Progenitor cell of endocrine pancreas (in vitro differentiated cells): ENCODE results near the gene LDB3. TPM values are rescaled to one million over a fixed set of nuclear protein-coding genes. Genes with fewer than 3 reads are reported as not detected.

Experiments
- DNase-seq: peaks from one replicate; pipeline ENCODE4 v3.0.0; 2021; ENCODE audit warnings: low spot score; ENCODE audit not compliant: unreplicated experiment
- H3K27ac Mint-ChIP-seq: 2 replicates; pipeline ENCODE4 v1.8.0; 2021; ENCODE audit warnings: mild to moderate bottlenecking, moderate library complexity, mixed read lengths
- H3K27me3 Mint-ChIP-seq: 2 replicates; pipeline ENCODE4 v1.8.0; 2021; ENCODE audit warnings: mixed read lengths
- H3K36me3 Mint-ChIP-seq: 2 replicates; pipeline ENCODE4 v1.8.0; 2022; ENCODE audit warnings: mixed read lengths; ENCODE audit not compliant: insufficient read depth
- H3K4me1 Mint-ChIP-seq: 2 replicates; pipeline ENCODE4 v1.8.0; 2021; ENCODE audit warnings: low read depth, mixed read lengths
- H3K4me3 Mint-ChIP-seq: 2 replicates; pipeline ENCODE4 v1.8.0; 2021; ENCODE audit warnings: low read depth, mild to moderate bottlenecking, moderate library complexity, mixed read lengths
- H3K9me3 Mint-ChIP-seq: 2 replicates; pipeline ENCODE4 v1.8.0; 2021; ENCODE audit warnings: low read depth, mixed read lengths
- total RNA-seq: library from RNA; stranded (reverse); gene quantifications from 2 replicates; pipeline ENCODE4 v1.2.1, GENCODE V29; 2021
- TF ChIP-seq, protein P1 (sequence below): fragments of 200-600 bp; sonication (generic); IDR thresholded peaks from one replicate; pipeline ENCODE4 v1.5.0; 2021; ENCODE audit warnings: antibody characterized with exemption, mild to moderate bottlenecking; ENCODE audit not compliant: unreplicated experiment

LDB3 gene
- total RNA-seq, 1 donor from 2014 or later, result 0.26 TPM

- TF ChIP-seq, protein P1, sequence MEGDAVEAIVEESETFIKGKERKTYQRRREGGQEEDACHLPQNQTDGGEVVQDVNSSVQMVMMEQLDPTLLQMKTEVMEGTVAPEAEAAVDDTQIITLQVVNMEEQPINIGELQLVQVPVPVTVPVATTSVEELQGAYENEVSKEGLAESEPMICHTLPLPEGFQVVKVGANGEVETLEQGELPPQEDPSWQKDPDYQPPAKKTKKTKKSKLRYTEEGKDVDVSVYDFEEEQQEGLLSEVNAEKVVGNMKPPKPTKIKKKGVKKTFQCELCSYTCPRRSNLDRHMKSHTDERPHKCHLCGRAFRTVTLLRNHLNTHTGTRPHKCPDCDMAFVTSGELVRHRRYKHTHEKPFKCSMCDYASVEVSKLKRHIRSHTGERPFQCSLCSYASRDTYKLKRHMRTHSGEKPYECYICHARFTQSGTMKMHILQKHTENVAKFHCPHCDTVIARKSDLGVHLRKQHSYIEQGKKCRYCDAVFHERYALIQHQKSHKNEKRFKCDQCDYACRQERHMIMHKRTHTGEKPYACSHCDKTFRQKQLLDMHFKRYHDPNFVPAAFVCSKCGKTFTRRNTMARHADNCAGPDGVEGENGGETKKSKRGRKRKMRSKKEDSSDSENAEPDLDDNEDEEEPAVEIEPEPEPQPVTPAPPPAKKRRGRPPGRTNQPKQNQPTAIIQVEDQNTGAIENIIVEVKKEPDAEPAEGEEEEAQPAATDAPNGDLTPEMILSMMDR, result no peak
- Mint-ChIP-seq H3K4me1 (peaks cover 35% of the 10 kb centered on the region), H3K9me3 (no peaks in the 10 kb centered on the region), H3K27me3 (peaks cover 3% of the 10 kb centered on the region), H3K36me3 (no peaks in the 10 kb centered on the region), H3K4me3 (no peak overlapping the region), H3K27ac (no peak overlapping the region)
- DNase-seq, result no peak
These were observed 710 bp upstream of the LDB3 start for GRCh38 chr10:86667421-86668181.

- H3K27me3 Mint-ChIP-seq, result peaks cover 4% of the 10 kb centered on the region
- H3K9me3 Mint-ChIP-seq, result no peaks in the 10 kb centered on the region
- no peaks in the 10 kb centered on the region for H3K36me3 Mint-ChIP-seq
- peaks cover 33% of the 10 kb centered on the region for H3K4me1 Mint-ChIP-seq
- TF ChIP-seq, protein P1, result no peak
- H3K27ac Mint-ChIP-seq, result no peak overlapping the region
- DNase-seq, result no peak
- H3K4me3 Mint-ChIP-seq, result no peak overlapping the region
These were observed 2.0 kb downstream of the LDB3 start for GRCh38 chr10:86670290-86670811.

DNA sequence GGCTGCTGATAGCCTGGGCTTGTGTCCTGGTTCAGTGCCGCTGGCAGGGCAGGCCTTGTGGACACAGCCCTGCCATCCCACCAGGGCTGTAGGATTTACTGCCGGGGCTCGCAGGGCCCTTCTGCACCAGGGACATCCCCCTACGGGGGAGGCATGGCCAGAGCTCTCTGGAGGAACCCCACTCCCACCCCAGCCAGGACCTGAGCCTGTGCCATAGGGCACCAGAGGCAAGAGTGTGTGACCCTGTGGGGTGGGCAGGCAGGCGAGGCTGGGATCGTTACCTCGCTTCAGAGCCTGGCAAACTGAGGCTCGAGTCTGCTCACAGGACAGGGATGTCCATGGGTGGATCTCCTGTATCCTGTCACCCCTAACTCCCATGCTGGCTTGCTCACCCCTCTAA, 2.6 kb downstream of the LDB3 start:
- no peak overlapping the region for H3K4me3 Mint-ChIP-seq
- no peaks in the 10 kb centered on the region for H3K36me3 Mint-ChIP-seq

GRCh38 chr10:86671419-86671818, 3.1 kb downstream of the LDB3 start:
- peaks cover 31% of the 10 kb centered on the region for H3K4me1 Mint-ChIP-seq
- H3K4me3 Mint-ChIP-seq, result no peak overlapping the region
- no peaks in the 10 kb centered on the region for H3K36me3 Mint-ChIP-seq
- TF ChIP-seq, protein P1, result no peak
- H3K9me3 Mint-ChIP-seq, result no peaks in the 10 kb centered on the region
- H3K27me3 Mint-ChIP-seq, result peaks cover 8% of the 10 kb centered on the region
- DNase-seq, result no peak
- no peak overlapping the region for H3K27ac Mint-ChIP-seq

More for the DNA sequence above, 2.6 kb downstream of the LDB3 start:
- TF ChIP-seq, protein P1, result no peak
- no peak for DNase-seq
- no peaks in the 10 kb centered on the region for H3K9me3 Mint-ChIP-seq
- H3K27me3 Mint-ChIP-seq, result peaks cover 8% of the 10 kb centered on the region
- H3K27ac Mint-ChIP-seq, result no peak overlapping the region
- H3K4me1 Mint-ChIP-seq, result peaks cover 31% of the 10 kb centered on the region

DNA sequence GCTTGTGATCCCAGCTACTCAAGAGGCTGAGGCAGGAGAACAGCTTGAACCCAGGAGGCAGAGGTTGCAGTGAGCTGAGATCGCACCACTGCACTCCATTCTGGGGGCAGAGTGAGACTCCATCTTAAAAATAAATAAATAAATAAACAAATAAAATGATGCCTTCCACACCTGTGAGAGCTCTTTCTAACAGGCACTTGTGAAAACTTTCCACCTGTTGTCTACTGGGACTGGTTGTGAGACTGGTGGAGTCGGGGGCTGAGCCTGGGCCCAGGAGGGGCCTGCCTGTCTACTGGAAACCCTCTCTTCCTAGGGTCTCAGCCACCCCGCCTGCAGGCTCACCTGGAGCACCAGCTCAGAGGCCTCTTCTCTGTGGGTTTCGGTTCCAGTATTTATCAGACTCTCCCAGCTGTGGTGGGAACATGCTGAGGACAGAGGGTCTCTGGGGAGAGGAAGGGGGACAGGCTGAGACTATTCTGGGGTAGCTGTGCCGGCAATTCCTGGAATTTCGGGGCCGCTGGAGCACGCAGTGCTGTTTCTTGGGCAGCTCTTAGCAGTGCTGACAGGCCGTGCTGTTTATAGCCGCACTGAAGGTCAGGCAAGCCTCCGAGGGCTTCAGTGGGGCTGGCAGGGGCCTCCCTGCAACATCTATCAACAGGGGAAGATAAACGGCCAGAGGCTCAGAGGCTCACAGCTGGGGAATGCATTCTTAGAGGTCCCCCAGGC, 3.8 kb downstream of the LDB3 start:
- Mint-ChIP-seq H3K4me3 (peak overlapping the region; percentile 46), H3K36me3 (no peaks in the 10 kb centered on the region), H3K27me3 (peaks cover 8% of the 10 kb centered on the region), H3K9me3 (no peaks in the 10 kb centered on the region), H3K4me1 (peaks cover 31% of the 10 kb centered on the region), H3K27ac (peak overlapping the region; percentile 46)
- TF ChIP-seq, protein P1, result no peak
- DNase-seq, result no peak
